GM23248 (cell line): ENCODE results near the gene MYO1D. TPM values are rescaled to one million over a fixed set of nuclear protein-coding genes. Genes with fewer than 3 reads are reported as not detected.

Experiments
- DNase-seq: peaks from one replicate; pipeline ENCODE4 v3.0.0-alpha.2; 2015
- H2AFZ ChIP-seq: fragments of 200-600 bp; sonication (generic); 2 replicates; pipeline ENCODE4 v1.6.1; 2016; ENCODE audit warnings: antibody characterized with exemption
- H3F3A ChIP-seq: fragments of 200-600 bp; sonication (generic); 2 replicates; pipeline ENCODE4 v1.6.1; 2016; ENCODE audit warnings: mild to moderate bottlenecking, antibody characterized with exemption, mixed run types; ENCODE audit not compliant: insufficient read depth
- H3K27ac ChIP-seq: fragments of 200-600 bp; sonication (generic); 2 replicates; pipeline ENCODE4 v1.5.1; 2016; ENCODE audit warnings: mild to moderate bottlenecking
- H3K27me3 ChIP-seq: fragments of 200-600 bp; sonication (generic); replicated peaks from 2 replicates; pipeline ENCODE4 v1.6.1; 2016; ENCODE audit warnings: mild to moderate bottlenecking; ENCODE audit not compliant: insufficient read depth
- H3K36me3 ChIP-seq: fragments of 200-600 bp; sonication (generic); 2 replicates; pipeline ENCODE4 v1.6.1; 2016; ENCODE audit warnings: low read depth, mild to moderate bottlenecking
- H3K4me1 ChIP-seq: fragments of 200-600 bp; sonication (generic); 2 replicates; pipeline ENCODE4 v1.6.1; 2016; ENCODE audit warnings: mild to moderate bottlenecking; ENCODE audit not compliant: insufficient read depth
- H3K4me2 ChIP-seq: fragments of 200-600 bp; sonication (generic); one replicate; pipeline ENCODE4 v1.6.1; 2016; ENCODE audit warnings: mild to moderate bottlenecking; ENCODE audit not compliant: unreplicated experiment
- H3K4me3 ChIP-seq: fragments of 200-600 bp; sonication (generic); 2 replicates; pipeline ENCODE4 v1.5.1; 2016; ENCODE audit warnings: mild to moderate bottlenecking
- H3K79me2 ChIP-seq: fragments of 200-600 bp; sonication (generic); 2 replicates; pipeline ENCODE4 v1.6.1; 2016; ENCODE audit warnings: mild to moderate bottlenecking; ENCODE audit not compliant: insufficient read depth
- H3K9ac ChIP-seq: fragments of 200-600 bp; sonication (generic); 2 replicates; pipeline ENCODE4 v1.6.1; 2016; ENCODE audit warnings: mild to moderate bottlenecking
- H3K9me2 ChIP-seq: fragments of 200-600 bp; sonication (generic); 2 replicates; pipeline ENCODE4 v1.6.1; 2016; ENCODE audit warnings: mixed run types, mild to moderate bottlenecking, moderate library complexity; ENCODE audit not compliant: insufficient read depth
- H3K9me3 ChIP-seq: fragments of 200-600 bp; sonication (generic); one replicate; pipeline ENCODE4 v1.6.1; 2017; ENCODE audit warnings: low read depth
- H4K20me1 ChIP-seq: fragments of 200-600 bp; sonication (generic); 2 replicates; pipeline ENCODE4 v1.6.0; 2016; ENCODE audit not compliant: insufficient read depth
- EZH2 ChIP-seq: fragments of 200-600 bp; sonication (generic); IDR thresholded peaks from 2 replicates; pipeline ENCODE4 v1.6.1; 2018; ENCODE audit warnings: antibody characterized with exemption, mild to moderate bottlenecking; ENCODE audit not compliant: insufficient read depth, poor library complexity, severe bottlenecking
- EZH2phosphoT487 ChIP-seq: fragments of 200-600 bp; sonication (generic); IDR thresholded peaks from 2 replicates; pipeline ENCODE4 v1.6.1; 2018; ENCODE audit warnings: antibody characterized with exemption, moderate library complexity, mild to moderate bottlenecking, low read depth; ENCODE audit not compliant: insufficient read depth
- WGBS, 2 experiments: methylation state at CpG; one replicate each; pipeline ENCODE4 v1.1.6; 2015 to 2017; ENCODE audit warnings: low lambda C conversion rate in 2 of 2, low coverage in 1 of 2; ENCODE audit errors: missing lambda C conversion rate in 2 of 2; 5-methylcytosine and 5-hydroxymethylcytosine counted together
- in situ Hi-C: fragments of 300-500 bp; cut with MboI; formaldehyde crosslinking; loops from 2 replicates; pipeline ENCODE4 v1.15.0; 2020
- polyA plus RNA-seq: library from polyadenylated mRNA; unstranded; fragments of >200 nt; fragmentation: Nextera tagmentation; extraction: Ambion mirVana; gene quantifications from 2 replicates; pipeline ENCODE4 v1.2.1, GENCODE V29; 2016
- total RNA-seq: library from RNA; depleted of rRNA; stranded (reverse); fragments of >200 nt; shearing (Covaris generic); gene quantifications from 2 replicates; pipeline ENCODE4 v1.2.3, GENCODE V29; 2014

The MYO1D gene
- total and polyA plus RNA-seq, 2 experiments from 2014 or later = 54.1 to 99.5 TPM

- Histone ChIP-seq H3K4me3 (no peak overlapping the region), H3K9me2 (no peaks in the 10 kb centered on the region; the same call in 1 of the 2 replicates), H3K27me3 (no peaks in the 10 kb centered on the region), H3K9me3 (no peaks in the 10 kb centered on the region), H3K4me1 (no peaks in the 10 kb centered on the region), H3K27ac (no peak overlapping the region), H3K9ac (no peak overlapping the region), H3F3A (no peaks in the 10 kb centered on the region), H2AFZ (no peak overlapping the region), H4K20me1 (no peaks in the 10 kb centered on the region), H3K36me3 (peaks cover 31% of the 10 kb centered on the region), H3K4me2 (no peak overlapping the region), H3K79me2 (no peaks in the 10 kb centered on the region)
- WGBS, 2 experiments = 97 to 100% methylated on average over 1 of the region's 1 CpG
- TF ChIP-seq EZH2phosphoT487 (no peak), EZH2 (no peak)
- no peak for DNase-seq
- in situ Hi-C loops = no loop called here
Measured at GRCh38 chr17:32733401-32733800, 143.5 kb downstream of the MYO1D start.

GRCh38 chr17:32732900-32733299 is 144.0 kb downstream of the MYO1D start:
- Histone ChIP-seq H3K4me1 (no peaks in the 10 kb centered on the region), H3K9me2 (no peaks in the 10 kb centered on the region; the same call in 1 of the 2 replicates), H3K27ac (no peak overlapping the region), H3K9ac (no peak overlapping the region), H3K79me2 (no peaks in the 10 kb centered on the region), H3K27me3 (no peaks in the 10 kb centered on the region), H2AFZ (no peak overlapping the region), H3K36me3 (peaks cover 27% of the 10 kb centered on the region), H3K4me2 (no peak overlapping the region), H4K20me1 (no peaks in the 10 kb centered on the region), H3F3A (no peaks in the 10 kb centered on the region), H3K4me3 (no peak overlapping the region), H3K9me3 (no peaks in the 10 kb centered on the region)
- in situ Hi-C loops = no loop called here
- no peak for TF ChIP-seq EZH2
- DNase-seq = no peak
- 98 to 99% methylated on average over 6 of the region's 6 CpGs for WGBS, 2 experiments

GRCh38 chr17:32732296-32732642 is 144.7 kb downstream of the MYO1D start:
- Histone ChIP-seq H3K27ac (no peak overlapping the region), H3K4me1 (no peaks in the 10 kb centered on the region), H3K4me3 (no peak overlapping the region), H2AFZ (no peak overlapping the region), H3K36me3 (peaks cover 28% of the 10 kb centered on the region), H3F3A (no peaks in the 10 kb centered on the region), H3K4me2 (no peak overlapping the region), H4K20me1 (no peaks in the 10 kb centered on the region), H3K27me3 (no peaks in the 10 kb centered on the region), H3K79me2 (no peaks in the 10 kb centered on the region), H3K9me3 (no peaks in the 10 kb centered on the region), H3K9ac (no peak overlapping the region), H3K9me2 (no peaks in the 10 kb centered on the region; the same call in 1 of the 2 replicates)
- WGBS, 2 experiments = 85 to 92% methylated on average over 2 of the region's 2 CpGs
- in situ Hi-C loops = no loop called here
- TF ChIP-seq EZH2 (no peak), EZH2phosphoT487 (no peak)
- DNase-seq = no peak

GRCh38 chr17:32731556-32732295 is 145.2 kb downstream of the MYO1D start:
- Histone ChIP-seq H3K9ac (no peak overlapping the region), H4K20me1 (no peaks in the 10 kb centered on the region), H3F3A (no peaks in the 10 kb centered on the region), H3K4me2 (no peak overlapping the region), H3K9me2 (no peaks in the 10 kb centered on the region; the same call in 1 of the 2 replicates), H3K4me3 (no peak overlapping the region), H3K36me3 (peaks cover 28% of the 10 kb centered on the region), H3K27ac (no peak overlapping the region), H3K4me1 (no peaks in the 10 kb centered on the region), H3K27me3 (no peaks in the 10 kb centered on the region), H3K9me3 (no peaks in the 10 kb centered on the region), H3K79me2 (no peaks in the 10 kb centered on the region), H2AFZ (no peak overlapping the region)
- TF ChIP-seq EZH2phosphoT487 (no peak), EZH2 (no peak)
- DNase-seq = no peak
- in situ Hi-C loops = no loop called here
- WGBS, 2 experiments = 88 to 95% methylated on average over 9 to 13 of the region's 13 CpGs

GRCh38 chr17:32727681-32728080 is 149.2 kb downstream of the MYO1D start:
- no peaks in the 10 kb centered on the region for H3F3A ChIP-seq
- H4K20me1 ChIP-seq = no peaks in the 10 kb centered on the region
- no peaks in the 10 kb centered on the region for H3K27me3 ChIP-seq
- H3K9me2 ChIP-seq = no peaks in the 10 kb centered on the region; the same call in 1 of the 2 replicates
- no peak overlapping the region for H3K9ac ChIP-seq
- no peak overlapping the region for H3K27ac ChIP-seq
- H3K79me2 ChIP-seq = no peaks in the 10 kb centered on the region
- no peak for TF ChIP-seq EZH2phosphoT487
- TF ChIP-seq EZH2 = no peak
- no peaks in the 10 kb centered on the region for H3K9me3 ChIP-seq
- peaks cover 11% of the 10 kb centered on the region; the same call in 1 of the 2 replicates for H3K36me3 ChIP-seq
- no peak overlapping the region for H2AFZ ChIP-seq
- no peaks in the 10 kb centered on the region for H3K4me1 ChIP-seq
- in situ Hi-C loops = no loop called here
- H3K4me2 ChIP-seq = no peak overlapping the region
- DNase-seq = no peak
- H3K4me3 ChIP-seq = no peak overlapping the region
